RPMI7951 (cell line): ENCODE measurements around the gene ZBTB44. TPM values are rescaled to one million over a fixed set of nuclear protein-coding genes. Genes with fewer than 3 reads are reported as not detected.
A peak's percentile ranks its signal among the peaks of the same experiment; 100 is the strongest.
"Not testable (repeated sequence)": the region's sequence is repeated elsewhere in the genome, so short reads cannot be mapped to it uniquely, and the experiment has no call there.

Source experiments
- DNase-seq: peaks from one replicate; pipeline ENCODE4 v3.0.0-alpha.2; 2012; ENCODE audit warnings: low read depth
- total RNA-seq: library from RNA; depleted of rRNA; stranded (reverse); fragments of >200 nt; shearing (Covaris generic); gene quantifications from 2 replicates; pipeline ENCODE4 v1.2.3, GENCODE V29; 2014; rRNA removed

Gene ZBTB44, protein sequence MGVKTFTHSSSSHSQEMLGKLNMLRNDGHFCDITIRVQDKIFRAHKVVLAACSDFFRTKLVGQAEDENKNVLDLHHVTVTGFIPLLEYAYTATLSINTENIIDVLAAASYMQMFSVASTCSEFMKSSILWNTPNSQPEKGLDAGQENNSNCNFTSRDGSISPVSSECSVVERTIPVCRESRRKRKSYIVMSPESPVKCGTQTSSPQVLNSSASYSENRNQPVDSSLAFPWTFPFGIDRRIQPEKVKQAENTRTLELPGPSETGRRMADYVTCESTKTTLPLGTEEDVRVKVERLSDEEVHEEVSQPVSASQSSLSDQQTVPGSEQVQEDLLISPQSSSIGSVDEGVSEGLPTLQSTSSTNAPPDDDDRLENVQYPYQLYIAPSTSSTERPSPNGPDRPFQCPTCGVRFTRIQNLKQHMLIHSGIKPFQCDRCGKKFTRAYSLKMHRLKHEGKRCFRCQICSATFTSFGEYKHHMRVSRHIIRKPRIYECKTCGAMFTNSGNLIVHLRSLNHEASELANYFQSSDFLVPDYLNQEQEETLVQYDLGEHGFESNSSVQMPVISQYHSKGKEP
- 18.4 and 19.6 TPM in 2 replicates for total RNA-seq

DNA sequence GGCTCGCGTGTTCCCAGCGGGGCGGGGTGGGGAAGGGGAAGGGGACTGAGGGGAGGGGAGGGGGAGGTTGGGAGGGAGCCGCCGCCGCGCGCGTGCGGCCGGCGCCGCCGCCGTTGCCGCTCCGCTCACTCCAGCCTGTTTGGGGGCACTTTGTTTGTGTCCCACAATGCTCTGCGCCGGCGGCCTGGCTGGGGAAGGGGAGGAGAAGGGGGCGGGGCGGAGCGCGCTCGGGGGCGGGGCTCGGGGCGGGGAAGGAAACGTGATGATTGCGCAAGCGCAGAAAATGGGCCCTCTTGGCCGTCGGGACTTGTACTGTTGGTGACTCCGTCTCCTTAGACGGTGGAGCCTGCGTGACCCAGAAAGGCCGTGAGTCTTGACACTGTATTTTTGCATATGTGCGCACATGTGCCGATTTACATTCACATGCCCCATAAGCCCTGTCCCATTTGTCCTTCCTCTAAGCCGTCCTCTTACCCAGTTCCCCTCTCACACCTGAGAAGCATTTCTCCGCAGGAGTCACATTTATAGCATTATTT is at the start of gene ZBTB44:
TSS of gene ZBTB44 (minus strand) at position 168 of the 536 bp plus-strand sequence. CDS start 53,044 bp downstream, outside the sequence.
- peak; percentile 84 for DNase-seq

DNA sequence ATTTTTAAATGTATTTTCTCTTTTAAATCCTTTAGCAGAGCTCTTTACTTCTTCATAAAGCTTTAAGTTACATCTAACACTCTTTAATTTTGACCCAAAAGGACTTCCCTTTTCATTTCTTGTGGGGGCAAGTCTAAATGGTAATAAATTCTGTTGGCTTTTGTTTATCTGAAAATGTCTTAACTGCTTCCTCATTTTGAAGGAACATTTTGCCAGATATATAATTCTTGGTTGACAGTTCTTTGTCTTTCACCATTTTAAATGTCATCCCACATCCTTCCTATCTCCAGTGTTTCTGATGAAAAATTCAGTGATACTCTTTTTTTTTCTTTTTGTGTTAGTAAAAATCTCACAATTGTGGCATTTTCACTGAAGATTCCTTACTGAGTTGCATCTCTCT is 44.7 kb upstream of the ZBTB44 start:
- DNase-seq: no peak

DNA sequence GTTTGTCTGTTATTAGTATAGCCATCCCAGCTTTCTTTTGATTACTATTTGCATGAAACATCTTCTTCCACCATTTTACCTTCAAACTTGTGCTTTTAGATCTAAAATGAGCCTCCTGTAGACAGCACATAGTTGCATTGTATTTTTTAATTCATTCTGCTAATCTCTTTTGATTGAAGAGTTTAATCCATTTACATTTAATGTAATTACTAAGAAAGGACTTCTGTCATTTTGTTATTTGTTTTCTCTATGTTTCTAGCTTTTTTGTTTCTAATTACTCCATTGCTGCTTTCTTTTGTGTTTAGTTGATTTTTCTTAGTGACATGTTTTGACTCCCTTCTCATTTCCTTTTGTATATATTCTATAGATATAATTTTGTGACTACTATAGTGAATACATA is 43.7 kb upstream of the ZBTB44 start:
- no peak for DNase-seq

DNA sequence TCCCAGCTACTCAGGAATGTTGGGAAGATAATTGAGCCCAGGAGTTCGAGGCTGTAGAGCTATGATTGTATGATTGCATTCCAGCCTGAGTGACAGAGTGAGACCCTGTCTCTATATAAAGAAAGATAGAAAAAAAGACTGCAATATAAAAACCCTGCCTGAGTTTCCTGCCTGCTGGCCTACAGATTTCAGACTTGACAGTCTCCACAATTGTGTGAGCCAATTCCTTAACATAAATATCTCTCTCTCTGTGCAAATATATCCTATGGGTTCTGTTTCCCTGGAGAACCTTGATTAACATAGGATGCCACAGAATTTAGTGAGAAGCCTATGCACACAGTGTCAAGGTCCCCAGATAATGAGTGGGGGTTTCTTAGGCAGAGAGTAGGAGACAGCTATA is 32.5 kb upstream of the ZBTB44 start:
- no peak for DNase-seq

DNA sequence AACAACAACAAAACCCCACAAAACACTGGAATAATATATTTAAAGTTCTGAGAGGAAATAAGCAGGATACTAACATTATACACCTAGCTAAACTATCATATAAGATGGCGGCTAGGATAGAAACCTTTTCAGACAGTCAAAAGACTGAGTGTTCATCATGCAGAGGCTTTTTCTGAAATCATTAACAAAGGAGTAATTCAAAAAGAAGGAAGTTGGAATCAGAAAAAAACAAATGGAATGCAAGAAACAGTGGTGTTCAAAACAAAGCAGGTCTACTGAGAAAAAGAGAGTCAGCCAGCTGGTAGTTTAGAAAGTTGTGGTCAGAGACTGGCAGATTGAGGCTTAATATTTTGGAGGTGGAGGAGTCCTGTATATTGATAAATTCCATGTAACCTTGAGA is 30.1 kb upstream of the ZBTB44 start:
- DNase-seq: no peak

DNA sequence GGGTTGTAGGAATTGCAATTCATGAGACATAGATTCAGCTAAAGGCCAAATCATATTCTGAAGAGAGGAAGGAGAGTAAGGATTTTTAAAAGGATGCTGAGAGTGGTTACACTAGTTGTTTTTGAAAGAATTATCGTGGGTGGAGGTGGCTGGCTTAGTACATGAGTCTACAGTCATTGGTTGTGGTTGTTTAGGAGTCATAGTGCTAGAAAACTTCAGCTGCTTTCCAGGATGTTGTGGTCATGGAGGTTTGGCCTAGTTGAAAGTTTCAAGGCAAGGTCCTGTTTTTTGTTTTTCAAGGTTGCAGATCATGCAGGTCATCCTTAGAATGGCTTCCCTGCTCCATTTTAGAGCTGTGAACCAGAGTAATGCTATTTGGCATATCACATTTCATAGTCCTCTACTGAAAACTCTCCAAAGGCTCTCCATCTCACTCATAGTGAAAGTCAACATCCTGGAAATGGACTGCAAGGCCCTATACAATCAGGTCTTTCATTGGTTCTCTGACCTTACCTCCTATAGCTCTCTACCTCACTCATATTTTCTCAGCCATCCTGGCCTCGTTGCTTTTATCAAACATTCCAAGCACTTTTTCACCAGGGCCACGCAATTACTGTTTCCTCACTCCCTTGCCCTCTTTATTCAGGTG is 26.1 kb upstream of the ZBTB44 start:
- no peak for DNase-seq

DNA sequence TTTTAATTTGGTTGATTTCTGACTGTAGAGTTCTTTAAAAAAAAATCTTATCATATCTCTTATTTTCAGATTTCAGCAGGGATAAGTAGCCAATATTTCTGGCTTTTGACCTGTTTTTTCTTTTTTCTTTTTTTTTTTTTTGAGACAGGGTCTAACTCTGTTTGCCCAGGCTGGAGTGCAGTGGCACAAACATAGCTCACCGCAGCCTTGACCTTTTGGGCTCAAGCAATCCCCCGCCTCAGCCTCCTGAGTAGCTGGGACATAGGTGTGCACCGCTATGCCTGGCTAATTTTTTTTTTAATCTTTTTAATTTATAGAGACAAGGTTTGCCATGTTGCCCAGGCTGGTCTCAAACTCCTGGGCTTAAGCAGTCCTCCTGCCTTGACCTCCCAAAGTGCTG is 23.9 kb upstream of the ZBTB44 start:
- DNase-seq: no peak

DNA sequence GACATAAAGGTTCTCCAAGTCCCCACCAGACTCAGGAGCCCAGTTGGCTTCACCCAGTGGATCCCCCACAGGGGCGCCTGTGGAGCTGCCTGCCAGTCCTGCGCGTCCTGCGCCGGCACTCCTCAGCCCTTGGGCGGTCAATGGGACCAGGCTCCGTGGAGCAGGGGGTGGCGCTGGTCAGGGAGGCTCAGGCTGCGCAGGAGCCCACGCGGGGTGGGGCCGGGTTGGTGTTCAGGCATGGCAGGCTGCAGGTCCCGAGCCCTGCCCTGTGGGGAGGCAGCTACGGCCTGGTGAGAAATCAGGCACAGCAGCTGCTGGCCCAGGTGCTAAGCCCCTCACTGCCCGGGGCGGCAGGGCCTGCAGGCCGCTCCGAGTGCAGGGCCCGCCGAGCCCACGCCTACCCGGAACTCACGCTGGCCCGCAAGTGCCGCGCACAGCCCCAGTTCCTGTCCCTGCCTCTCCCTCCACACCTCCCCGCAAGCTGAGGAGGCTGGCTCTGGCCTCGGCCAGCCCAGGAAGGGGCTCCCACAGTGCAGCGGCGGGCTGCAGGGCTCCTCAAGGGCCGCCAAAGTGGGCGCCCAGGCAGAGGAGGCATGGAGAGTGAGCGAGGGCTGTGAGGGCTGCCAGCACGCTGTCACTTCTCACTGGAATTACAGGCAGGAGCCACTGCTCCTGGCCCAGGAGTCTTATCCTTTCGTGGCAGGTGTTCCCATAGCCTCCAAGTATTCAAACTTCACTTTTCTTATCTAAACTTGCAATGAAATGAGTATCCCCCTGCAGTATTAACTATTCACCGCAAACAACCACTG is 22.8 kb upstream of the ZBTB44 start:
- no peak for DNase-seq

DNA sequence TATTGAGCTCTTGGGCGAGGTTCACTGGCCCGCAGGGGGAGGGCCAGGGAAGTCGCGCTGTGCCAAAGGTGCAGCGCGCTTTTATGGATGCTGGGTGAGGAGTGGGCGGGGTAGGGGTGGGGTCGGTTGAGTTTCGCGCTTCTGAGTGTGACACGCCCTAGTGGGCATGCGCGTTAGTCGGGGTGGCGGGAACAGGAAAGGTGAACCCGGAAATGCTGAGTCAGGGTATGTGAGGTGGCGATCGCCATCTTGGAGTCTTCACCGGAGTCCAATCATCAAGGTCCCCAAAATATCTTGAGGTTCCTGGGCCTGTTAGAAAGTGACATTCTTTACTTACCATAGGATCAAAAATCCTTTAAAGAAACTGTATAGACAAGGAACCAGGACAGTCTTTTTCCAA is 16.7 kb upstream of the ZBTB44 start:
- DNase-seq: not testable (repeated sequence)

DNA sequence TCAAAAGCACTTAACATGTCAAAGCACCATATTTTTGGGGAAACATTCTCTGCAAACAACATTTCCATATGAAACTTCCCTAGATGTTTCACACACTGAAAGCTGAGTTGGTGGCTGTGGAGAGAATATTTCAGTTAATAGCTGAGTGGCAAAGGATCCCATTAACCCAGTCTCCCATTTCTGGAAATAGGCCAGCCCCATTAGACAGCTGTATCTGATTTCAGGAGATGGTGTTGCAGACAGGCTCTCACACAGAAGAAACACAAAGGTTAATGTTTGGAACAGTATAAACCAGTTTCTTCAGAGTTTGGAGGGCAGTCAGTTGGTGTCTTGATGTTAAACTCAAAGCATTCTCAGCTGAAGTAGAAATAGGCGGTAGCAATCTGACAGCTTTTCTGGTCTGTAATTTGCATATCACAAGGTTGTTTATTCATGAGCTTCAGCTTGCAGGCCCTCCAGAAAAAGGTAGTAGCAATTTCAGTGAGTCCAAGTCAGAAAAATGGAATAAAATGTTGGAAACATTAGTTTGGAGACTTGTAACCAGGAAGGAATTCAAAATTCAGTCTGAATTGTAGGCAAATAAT is 15.5 kb upstream of the ZBTB44 start:
- no peak for DNase-seq

DNA sequence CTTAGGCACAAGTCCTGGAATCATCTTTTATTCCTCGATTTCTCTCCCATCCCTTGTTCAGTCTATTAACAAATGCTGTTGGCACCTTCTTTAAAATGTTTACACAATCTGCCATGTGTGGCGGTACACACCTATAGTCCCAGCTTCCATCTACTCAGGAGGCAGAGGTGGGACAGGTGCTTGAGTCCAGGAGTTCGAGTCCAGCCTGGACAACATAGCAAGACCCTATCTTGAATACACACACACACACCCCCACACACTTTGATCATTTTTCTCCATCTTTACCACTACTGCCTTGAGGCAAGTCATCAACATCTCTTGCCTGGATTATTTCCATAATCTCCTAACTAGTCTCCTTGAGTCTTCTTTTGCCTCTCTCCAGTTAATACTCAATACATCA is 13.7 kb upstream of the ZBTB44 start:
- no peak for DNase-seq

DNA sequence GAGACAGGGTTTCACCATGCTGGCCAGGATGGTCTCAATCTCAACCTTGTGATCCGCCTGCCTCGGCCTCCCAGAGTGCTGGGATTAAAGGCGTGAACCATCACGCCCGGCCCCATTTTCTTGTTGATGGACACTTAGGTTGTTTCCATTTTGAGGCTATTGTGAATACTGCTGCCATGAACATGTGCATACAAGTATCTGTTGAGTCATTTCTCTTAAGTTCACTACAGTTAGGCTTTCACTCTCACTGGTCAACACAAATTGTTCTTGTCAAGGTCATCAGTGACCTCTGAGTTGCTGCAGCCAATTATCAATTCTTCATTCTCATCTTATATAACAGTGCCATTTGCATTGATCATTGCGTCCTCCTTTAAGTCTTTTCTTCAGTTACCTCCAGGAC is 13.0 kb upstream of the ZBTB44 start:
- DNase-seq: no peak

DNA sequence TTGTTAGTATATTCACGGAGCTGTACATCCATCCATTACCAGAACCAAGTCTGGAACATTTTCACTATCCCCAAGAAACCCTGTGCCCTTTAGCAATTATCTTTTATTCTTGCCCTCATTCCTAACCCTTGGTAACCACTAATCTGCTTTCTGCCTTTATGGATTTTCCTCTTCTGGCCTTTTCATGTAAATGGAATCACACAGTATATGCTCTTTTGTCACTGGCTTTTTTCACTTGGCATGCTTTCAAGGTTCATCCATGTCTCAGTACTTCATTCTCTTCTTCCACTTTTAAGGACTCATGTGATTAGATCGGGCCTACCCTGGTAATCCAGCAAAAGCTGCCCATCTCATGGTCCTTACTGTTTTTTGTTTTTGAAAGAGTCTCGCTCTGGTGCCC is 11.0 kb upstream of the ZBTB44 start:
- no peak for DNase-seq

DNA sequence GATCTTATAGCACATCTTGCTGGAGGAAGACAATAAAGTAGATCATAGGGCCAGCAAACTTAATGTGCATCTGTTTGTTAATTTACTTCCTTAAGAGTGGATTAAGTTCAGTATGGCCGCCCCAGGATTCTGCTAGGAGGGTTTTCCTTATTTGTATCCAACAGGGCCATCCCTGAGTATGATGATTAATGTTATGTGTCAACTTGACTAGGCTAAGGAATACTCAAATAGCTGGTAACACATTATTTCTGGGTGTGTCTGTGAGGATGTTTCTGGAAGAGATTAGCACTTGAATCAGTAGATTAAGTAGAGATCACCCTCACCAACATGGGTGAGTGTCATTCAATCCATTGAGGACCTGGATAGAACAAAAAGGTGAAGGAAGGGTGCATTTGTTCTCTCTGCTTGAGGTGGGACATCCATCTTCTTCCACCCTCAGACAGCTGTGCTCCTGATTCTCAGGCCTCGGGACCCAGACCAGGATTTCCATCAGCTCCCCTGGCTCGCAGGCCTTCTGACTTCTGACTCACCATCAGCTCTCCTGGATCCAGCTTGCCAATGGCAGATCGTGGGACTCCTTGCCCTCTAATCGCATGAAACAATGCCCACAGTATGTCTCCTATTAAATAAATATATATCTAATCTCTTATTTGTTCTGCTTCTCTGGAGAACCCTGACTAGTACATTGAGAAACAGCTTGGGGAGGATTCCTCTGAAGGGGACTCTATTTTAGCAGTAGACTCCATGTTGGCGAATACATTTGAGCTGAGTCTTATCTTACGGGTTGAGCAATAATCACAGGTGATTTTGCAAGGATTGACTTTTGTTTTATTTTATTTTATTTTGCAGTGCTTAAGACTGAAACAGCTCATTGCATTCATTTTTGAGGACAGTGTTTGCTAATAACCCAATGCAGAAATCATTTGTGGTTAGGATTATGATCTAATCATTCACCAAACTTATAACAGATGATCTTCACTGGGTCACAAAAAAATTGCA is 9.0 kb upstream of the ZBTB44 start:
- DNase-seq: no peak

DNA sequence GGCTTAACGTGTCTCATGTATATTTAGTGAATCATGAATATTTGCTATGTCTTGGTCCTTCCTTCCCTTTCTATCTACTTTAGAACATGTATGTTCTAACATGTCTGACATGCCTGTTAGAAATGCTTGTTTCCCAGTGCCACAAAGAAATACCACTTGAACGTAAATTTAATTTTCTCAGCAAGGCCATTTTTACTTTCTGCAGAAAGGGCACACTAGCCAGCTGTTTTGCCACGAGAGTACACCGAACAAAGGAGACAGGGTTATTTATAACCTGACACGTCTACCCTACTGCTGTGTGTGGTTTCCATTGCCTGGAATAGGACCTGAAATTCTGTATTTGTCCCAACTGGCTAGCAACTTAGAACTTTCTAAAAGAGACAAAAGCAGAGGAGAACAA is 7.4 kb upstream of the ZBTB44 start:
- no peak for DNase-seq

DNA sequence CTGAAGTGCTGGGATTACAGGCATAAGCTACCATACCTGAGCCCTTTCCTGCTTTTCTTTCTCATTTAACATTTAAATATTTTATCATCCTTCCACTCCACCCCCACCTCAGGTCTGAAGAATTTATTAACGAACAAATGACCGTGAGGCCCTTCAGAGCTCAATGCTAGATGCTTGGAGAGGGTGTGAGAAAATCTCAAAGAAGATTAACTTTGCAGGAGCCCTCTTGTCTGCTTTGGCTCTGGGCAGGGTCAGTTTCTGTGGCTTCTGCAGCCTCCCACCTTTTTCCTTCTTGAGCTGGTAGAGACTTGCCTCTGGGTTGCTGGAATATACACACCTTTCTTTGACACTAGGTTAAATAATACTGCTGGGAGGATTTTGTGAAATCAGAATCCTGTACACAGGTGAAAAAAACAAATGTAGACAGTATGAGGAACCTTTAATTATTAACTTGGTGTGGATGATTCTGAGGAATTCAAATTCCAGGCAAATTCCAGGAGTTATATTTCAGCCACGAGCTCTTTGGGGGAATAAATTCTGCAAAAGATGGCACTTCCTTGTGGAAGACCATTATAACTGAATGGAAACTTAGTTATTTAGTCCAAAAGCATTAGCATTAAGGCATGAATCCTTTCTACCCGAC is 3.4 kb upstream of the ZBTB44 start:
- no peak for DNase-seq

DNA sequence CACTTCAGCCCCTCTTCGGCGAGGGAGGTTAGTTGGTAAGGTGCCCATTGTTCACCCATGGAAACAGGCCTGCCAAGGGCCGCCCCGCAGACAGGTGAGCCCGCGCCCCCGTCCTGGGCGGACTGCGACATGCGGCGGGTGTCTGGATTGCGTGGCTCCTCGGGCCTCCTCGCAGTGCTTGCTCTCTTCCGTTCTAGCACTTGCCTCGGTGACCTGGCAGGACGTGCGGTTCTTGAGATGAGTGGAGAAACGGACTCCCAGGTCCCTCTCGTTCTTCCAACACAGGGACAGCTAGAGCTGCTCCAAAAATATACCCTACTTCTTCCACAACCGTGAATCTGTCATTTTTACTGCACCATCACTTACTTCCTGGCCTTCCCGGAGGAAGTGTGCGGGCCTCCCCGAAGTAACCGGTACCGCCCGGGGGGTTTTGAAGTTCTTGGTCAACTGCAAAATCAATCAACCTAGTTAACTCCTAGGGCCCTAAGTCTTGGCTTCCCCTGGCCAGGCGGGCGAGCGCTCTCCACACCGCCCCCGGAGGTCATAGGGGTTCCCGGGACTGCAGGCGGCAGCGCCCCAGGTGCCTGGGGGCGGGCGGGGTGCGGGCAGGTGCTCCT is 745 bp upstream of the ZBTB44 start:
- no peak for DNase-seq

DNA sequence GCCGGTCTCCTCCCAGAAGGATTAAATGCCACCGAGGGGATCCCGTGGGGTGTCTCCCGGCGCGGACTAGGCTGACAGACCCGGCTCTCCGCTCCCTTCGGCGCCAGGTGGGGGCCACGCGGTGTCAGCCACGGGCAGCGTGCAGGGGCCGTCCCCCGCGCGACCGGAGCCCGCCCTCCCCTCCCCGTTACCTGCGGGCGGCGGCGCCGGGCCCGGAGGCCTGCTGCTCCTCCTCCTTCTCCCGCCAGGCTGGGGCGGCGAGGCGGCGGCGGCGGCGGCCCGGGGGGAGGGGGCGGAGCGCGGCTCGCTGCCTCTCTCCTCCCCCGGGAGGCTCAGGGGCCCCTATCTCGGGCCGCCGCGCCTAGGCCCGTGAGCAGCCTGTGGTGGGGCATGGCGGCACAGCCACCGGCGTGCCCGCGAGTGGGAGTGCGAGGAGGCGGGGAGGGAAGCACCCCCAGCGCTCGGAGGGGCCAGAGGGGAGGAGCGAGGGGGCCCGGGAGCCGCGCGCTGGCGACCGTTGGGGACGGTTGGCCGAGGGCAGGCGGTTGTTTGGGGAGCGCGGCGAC is 450 bp downstream of the ZBTB44 start:
- peak; percentile 56 for DNase-seq
